ENCODE results near the gene ACOXL.

Gene ACOXL

DNA sequence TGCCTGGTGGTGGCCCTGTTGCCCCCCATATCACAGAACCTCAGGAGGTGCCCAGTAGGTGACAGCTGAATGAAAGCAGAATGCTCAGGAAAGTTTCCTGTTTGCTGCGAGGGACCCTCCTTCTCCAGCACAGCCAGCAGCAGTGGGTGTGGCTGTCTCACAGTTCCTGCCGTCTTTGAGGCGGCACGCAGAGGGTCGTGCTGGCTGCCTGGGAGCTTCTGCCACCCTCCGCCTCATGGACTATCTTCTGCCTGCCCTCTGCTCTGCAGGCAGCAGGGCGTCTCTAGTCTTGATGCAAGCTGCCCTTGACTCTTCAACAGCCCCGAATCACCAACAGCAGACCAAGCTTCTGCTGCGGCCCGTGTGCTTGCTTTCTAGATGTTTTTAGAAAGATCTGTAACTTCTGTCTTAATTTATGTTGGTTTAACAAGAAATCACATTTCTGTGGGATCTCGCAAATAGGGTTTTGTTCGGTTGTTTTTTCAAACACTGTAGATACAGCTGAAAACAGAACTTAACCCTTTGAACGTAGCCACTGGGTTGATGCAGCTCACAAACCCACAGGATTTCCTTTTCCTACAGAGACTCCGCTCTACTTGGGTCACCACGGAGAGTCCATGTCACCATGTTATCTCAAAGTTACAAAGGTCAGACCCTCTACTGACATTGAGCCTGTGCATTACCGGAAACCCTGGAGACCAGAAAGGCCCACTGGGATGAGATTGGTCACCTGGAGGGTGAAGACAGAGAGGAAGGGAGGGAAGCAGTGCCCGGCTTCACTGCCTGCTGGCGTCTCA, 144.9 kb downstream of the ACOXL start:
- no peak for FAIRE-seq

DNA sequence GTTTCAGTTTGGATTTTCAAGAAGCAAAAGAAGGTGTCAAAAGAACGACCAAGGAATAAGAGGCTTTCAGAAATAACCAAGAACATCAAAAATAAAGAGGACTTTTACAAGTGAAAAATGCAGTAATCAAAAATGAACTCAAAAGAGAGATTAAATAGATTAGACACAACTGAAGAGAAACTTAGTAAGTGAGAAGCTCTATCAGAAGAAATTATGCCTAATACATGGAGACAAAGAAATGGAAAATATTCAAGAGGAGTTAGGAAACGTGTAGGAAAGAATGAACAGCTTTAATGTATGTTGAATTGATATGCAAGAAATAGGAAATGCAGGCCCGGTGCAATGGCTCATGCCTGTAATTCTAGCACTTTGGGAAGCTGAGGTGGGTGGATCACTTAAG, 145.8 kb downstream of the ACOXL start:
- no peak for FAIRE-seq

DNA sequence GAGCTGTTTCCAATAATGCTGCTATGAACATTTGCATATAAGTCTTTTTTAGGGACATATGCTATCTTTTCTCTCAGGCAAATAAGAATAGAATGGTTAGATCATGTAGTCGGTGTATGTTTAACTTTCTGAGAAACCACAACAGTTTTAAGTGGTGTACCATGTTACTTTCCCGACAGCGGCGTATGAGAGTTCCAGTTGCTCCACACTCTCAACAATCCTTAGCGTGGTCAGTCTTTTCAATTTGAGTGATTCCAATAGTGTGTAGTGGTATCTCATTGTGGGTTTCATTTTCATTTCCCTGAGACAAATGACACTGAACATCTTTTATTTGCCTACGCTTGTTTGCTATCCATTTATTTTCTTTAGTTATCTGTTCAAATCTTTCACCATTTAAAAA, 149.5 kb downstream of the ACOXL start:
- no peak for FAIRE-seq

DNA sequence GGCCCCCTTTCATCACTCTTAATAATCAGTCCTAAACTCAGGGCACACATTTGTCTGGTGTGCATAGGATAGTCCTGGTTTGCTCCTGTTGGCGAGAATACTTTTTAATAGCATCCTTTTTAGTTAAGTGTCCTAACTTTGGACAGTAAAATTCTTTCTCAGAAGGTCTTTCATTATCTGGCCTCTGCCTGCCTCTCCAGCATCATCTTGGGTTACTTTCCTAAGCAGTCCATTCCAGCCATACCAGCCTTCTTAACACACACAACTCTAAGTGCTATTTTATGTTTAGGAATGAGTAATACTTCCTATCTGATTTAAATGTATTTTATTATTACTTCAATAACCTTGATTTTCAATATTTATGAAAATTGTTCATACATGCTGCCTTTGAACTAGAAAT, 151.0 kb downstream of the ACOXL start:
- FAIRE-seq: no peak

DNA sequence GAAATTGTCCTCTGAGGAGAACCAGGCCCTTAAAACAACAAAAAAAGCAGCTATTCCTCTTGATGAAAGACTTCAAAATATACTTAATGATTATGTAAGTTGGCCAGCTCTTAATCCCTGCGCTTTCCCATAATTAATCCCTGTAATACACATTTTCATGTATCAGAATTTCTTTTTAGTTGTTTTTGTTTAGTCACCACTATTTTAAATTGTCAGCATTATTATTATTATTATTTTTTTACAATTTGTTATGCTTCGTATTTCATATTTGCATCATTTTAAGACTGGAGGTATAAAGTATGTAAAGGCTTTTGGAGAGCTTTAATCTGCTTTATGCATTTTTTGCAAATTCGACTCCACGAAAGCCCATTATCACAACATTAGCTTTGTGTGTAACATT, 152.9 kb downstream of the ACOXL start:
- no peak for FAIRE-seq

DNA sequence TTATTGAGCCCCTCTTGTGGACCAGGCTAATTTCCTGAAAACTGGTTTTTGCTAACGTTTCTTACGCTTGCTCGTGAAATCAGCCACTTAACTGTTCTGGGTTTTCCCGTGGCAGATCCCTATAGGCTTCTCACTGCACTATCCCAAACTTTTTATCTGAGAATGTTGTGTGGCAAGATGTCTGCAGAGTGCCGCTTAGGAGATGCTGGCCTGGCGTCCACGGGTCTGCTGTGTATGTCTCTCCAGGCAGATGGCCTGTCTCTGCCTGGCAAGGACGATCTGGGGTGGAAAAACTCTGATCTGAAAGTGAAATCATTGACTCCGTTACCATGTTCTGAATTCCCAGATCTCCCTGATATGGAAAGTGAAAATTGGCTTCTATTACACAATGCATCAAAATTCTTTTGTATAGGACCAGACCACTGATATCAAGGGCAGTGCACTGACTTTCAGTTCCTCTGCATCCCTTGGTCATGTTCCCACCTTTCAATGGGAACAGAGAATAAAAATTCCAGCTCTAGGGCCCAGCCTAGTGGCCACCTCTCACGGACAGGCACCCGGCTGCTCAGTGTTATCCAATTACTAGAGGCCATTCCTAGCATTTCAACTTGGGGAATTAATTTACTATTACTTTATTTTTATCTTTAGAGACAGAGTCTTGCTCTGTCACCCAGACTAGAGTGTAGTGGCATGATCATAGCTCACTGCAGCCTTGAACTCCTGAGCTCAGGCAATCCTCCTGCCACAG, 154.6 kb downstream of the ACOXL start:
- no peak for FAIRE-seq

DNA sequence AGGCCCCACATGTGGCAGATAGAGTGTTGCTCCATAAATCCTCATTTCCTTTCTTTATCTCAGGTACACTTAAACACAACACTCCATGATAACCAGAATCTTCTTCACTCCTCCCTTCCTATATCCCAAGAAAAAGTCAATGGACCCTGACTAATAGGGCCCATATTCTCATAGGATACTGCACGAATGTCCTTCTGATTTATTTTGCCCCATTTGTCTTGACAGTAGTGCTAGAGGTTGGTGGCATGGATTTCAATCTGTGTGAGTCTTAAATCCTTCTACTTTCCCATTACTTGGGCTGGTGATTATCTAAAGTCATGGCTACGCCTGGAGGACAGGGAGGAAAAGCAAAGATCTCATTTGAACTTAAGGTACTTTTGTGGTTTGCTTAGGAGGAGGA, 156.0 kb downstream of the ACOXL start:
- no peak for FAIRE-seq

DNA sequence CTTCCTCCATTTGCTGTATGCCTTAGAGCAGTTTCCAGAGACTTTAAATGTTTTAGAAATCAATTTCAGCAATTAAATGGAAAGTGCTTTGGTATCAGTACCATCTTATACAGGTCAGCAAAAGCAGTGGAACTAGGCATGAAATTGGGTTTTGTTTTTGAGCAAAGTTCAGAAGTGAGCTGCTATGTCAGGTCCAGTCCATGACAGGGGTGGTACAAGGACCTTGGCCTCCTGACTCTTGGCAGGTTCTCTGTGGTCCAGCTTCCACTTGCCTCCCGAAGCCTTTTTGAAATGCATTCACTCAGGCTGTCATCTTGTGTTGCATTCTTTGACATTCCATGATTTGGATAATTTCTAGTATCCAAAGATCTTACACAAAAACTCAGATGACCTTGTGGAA, 159.3 kb downstream of the ACOXL start:
- FAIRE-seq: no peak

DNA sequence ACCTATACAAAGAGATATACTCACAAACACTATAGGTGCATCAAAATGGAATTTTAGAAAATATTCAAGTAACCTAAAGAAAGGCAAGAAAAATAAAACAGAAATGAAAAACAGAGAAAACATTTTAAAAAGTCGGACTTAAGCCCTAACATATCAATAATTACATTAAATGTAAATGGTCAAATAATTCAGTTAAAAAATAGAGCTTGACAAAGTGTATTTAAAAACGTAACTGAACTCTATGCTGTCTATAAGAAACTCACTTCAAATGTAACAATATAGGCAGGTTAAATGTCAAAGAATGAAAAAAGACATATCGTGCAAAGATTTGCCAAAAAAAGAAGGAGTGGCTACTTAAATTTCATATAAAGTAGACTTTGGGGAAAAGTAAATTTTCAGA, 163.9 kb downstream of the ACOXL start:
- no peak for FAIRE-seq

DNA sequence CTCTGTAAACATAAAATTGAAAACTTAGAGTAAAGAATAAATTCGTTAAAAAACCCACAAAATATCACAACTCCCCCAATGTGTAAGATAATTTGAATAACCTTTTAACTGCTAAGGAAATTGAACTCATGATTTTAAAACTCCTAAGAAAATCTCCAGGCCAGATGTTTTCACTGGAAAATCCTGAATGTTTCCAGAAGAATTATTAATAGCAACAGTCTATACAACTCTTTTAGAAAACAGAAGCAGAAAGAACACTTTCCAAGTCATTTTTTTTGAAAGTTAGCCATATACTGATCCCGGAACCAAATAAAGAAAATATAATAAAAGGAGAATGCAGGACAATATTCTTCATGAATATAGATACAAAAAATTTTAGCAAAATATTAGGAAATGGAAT, 165.6 kb downstream of the ACOXL start:
- FAIRE-seq: no peak

DNA sequence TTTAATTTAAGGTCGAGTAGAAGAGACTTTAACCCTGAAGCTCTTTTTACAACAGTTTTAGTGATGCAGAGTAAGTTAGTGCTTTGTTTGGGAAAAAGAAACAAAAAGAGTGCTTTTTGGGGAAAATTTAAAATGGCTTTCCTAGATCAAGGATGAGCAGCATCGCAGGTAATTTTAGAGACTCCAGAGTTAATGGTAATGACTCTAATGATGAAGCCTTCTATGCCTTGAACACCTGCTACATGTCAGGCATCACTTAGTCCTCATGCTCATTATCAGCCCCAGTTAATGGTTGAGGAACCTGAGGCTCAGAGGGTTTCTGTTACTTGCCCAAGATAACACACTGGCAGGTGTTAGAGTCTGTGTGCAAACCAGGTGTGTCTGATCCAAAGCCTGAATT, 167.8 kb downstream of the ACOXL start:
- no peak for FAIRE-seq

DNA sequence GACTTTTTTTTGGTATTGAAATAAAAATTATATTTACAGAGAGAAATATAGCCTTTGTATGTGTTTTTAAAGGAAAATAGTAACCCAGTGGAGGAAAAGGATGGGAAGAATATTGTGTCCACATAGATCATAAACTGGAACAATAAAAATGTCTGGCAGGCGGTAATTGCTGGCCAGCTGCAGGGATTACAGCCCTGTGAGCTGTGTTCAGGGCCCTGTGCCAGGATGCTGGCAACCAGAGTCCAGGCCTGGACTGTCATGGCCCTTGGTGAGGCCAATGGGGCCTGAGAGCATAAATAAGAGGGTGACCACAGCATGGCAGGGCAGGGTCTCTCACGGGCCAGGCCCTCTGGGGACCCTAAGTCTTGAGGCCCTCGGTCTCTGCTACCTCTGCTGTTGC, 171.2 kb downstream of the ACOXL start:
- no peak for FAIRE-seq

DNA sequence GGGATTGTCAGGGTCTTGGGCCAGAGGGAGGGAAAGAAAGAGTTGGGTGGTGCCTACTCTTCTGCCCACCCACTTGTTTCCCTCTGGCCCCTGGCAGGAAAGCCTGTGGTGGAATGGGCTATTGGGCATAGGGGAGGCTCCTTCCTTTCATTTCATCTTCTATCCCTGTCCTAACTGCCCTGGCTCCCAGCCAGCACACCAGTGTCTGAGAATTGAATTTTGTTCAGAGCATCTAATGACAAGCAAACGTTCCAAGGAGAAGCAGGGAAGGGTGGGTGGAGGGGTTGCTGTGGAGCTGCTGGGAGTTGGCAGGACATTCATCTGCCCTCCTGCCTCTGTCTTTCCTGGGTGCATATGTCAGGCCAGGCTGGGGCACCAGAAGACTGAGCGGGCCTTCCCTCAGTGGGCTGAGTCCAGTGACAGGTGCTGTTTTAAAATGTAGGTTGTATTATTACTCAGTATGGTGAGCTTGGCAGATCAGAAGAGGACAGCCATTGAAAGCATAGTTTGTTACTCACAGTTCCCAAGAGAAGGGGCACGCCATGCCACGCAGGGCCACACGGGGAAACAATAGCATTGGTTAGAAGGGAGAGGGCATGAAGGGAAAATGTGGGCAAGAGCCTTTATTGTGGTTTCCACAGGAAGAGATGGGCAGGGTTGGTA, 171.9 kb downstream of the ACOXL start:
- FAIRE-seq: no peak

DNA sequence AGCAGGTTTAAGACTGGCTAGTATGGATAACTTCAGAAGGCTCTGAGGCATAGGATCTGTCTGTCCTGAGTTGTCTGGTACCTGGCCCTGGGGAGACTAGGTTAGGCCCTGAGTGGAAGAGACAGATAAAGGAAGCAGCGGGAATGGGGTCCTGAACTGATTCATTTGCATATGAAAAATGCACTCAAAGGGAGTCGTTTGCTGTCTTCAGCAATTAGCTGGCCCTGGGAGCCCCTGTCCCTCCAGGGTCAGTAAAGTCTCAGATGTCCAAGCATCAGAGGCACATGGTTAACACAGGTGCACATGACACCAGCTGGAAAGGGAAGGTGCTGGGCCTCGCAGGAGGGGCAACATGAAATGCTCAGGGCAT, 172.4 kb downstream of the ACOXL start:
- FAIRE-seq: no peak

DNA sequence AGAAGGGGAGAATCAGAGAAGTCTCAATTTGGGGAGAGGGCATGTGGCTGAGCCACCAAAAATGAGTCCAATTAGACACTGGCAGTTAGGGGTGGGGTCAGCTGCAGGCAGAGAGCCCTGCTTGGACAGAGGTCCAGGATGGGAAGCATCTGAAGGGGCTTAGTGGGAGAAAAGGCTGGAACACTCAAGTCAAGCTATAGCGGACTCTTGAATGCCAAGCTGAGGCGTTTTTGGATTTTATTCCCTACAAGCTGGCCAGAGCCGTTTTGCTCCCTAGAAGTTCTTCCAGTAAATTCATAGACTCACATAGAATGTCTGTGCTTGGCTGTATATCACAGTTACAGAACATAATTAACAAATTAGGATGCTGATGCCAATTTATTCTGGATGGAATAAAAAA, 172.8 kb downstream of the ACOXL start:
- FAIRE-seq: no peak

DNA sequence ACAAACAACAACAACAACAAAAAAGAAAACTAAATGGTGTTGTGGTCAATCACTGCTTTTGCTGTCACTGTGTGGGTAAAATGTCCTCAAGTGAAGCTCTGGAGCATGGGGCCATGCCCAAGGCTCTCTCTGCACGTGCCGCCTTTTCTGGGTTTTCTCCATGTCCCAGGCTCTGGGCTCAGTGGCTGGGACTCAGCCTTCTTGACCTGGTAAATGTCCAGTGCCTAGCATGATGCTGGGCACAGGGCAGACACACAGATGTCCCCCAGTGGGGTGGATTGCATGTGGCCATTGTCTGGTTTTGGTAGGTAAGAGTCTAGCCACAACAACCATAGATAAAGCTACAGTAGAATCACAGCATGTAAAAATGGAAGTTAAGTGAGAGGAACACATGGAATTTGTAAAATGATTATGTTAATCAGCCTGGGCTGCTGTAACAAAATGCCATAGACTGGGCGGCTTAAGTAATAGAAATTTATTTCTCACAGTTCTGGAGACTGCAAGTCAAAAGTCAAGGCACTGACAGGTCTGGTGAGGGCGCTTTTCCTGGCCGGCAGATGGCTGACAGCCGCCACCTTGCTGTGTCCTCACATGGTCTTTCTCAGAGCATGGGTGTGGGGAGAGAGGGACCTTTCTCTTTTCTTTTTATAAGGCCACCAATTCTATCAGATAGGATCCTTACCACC, 174.4 kb downstream of the ACOXL start:
- FAIRE-seq: no peak

DNA sequence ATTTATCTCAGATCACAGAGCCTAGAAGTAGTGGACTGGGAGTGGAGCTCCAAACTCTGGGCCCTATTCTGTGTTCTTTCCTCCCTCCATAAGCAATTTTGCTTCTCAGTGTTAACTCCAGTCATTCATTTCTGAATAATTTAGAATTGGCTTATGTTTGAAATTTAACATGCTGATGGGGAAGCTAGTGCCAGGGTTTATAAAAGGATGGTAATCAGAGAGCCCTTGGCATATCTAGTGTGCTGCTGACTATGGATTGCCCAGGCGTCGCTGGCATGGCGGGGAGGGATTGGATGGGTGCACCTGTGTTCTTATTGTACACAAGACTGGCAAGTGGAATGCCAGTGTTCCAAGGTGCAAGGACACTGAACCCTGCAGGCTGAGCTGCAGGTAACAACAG, 177.1 kb downstream of the ACOXL start:
- no peak for FAIRE-seq

DNA sequence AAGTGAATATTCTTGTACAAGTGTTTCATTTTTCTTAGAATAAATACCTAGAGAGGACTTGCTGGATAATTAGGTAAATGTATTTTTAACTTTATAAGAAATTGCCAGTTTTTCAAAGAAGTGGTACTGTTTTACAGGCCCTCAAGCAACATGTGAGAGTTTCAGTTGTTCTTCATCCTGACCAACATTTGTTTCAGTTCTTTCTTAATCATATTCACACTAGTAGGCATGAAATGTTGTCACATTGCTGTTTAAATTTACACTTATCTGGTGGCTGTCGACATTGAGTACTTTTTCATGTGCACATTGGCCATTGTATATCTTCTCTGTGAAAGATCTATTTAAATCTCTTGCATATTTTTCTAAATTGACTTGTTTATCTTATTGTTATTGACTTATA, 178.1 kb downstream of the ACOXL start:
- no peak for FAIRE-seq

DNA sequence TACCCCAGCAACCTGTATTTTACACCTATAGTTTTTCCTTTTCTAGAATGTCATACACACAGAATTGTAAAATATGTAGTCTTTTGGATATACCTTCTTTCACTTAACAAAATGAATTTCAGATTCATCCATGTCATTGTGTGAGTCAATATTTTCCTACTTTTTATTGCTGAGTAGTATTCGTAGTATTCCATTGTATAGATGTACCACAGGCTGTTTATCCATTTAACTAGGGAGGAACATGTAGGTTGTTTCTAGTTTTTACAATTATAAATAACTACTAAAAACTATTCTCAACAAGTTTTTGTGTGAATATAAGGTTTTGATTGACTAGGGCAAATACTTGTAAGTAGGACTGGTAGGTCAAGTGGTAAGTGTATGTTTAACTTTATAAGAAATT, 187.4 kb downstream of the ACOXL start:
- FAIRE-seq: no peak

DNA sequence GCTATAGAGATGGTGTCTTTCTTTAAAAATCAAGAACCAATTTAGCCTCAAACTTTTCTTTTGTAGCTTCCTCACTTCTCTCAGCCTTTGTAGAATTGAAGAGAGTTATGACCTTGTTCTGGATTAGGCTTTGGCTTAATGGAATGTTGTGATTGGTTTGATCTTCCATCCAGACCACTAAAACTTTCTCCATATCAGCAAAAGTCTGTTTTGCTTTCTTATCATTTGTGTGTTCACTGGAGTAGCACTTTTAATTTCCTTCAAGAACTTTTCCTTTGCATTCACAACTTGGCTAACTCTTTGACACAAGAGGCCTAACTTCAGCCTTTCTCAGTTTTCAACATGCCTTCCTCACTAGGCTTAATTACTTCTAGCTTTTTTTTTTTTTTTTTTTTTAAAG, 193.1 kb downstream of the ACOXL start:
- FAIRE-seq: no peak

DNA sequence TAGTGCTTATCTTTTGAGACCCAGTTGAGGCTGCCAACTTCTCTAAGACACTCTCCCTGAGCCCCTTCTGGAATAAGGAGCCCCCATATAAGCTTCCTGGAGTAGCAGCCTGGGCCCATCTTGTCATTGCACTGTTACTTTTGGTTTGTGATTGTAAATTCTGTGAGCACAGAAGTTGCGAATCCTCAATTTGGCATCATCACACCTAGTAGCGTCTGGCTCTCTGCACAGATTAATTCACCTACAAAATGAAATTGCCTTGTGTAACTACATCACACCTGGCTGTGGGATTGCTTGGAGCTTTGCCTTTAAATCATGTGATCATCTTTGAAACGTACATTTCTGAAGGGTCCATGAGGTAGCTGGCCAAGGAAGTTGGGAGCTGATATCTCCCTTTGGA, 195.2 kb downstream of the ACOXL start:
- FAIRE-seq: no peak

DNA sequence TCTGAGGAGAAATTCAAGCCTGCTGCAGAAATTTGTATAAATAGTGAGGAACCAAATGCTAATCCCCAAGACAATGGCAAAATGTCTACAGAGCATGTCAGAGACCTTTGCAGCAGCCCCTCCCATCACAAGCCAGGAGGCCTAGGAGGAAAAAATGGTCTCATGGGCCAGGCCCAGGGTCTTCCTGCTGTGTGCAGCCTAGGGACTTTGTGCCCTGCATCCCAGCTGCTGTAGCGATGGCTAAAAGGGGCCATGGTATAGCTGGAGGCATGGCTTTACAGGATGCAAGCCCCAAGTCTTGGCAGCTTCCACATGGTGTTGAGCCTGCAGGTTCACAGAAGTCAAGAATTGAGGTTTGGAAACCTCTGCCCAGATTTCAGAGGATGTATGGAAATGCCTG, 197.2 kb downstream of the ACOXL start:
- no peak for FAIRE-seq

DNA sequence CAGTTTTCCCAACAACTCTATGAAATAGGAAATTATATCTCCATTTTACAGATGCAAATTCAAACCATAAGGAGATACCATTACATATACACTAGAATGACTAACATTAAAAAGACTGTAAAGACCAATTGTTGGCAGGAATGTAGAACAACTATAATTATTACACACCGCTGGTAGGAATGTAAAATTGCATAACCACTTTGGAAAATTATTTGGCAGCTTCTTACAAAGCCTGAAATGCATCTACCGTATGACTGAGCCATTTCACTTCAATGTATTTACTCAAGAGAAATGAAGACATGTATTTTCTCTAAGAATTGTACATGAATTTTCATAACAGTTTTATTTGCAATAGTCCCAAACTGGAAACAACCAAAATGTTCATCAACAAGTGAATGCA, 199.3 kb downstream of the ACOXL start:
- no peak for FAIRE-seq

DNA sequence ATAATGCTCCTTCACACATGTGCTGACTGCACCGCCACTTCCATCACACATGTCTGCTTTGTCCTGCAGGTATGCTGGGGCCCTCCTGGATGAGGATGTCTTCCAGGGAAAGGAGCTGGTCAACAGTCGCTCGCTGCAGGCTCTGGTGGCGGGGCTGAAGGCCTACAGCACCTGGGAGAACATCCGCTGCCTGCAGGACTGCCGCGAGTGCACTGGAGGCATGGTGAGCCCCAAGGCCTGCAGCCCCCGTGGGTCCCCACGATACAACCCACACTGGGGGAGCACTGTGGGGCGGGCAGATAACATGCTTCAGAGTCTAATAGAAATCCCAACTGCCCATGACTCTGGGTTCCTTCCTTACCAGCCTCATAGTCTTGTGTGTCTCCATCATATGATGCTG, 201.0 kb downstream of the ACOXL start:
- FAIRE-seq: no peak
